ENCODE results near the gene CEP104. TPM values are rescaled to one million over a fixed set of nuclear protein-coding genes. Genes with fewer than 3 reads are reported as not detected.

CEP104 gene
- polyA plus RNA-seq, 1 donor from 2014 or later = 8.1 TPM

- no peaks in the 10 kb centered on the region for H3K9me2 ChIP-seq (ENCODE audit: insufficient read depth, low read length)
- no peak overlapping the region for H3K27ac ChIP-seq (ENCODE audit: low read length)
- H2AFZ ChIP-seq (ENCODE audit: low read depth, low read length) = no peak overlapping the region
- no peaks in the 10 kb centered on the region for H3K27me3 ChIP-seq (ENCODE audit: insufficient read depth, low read depth, low read length)
- H3K4me3 ChIP-seq (ENCODE audit: low read length) = no peak overlapping the region
- no peaks in the 10 kb centered on the region for H3K79me2 ChIP-seq (replicated peaks; ENCODE audit: insufficient read depth, low read length)
- no peaks in the 10 kb centered on the region for H4K20me1 ChIP-seq (ENCODE audit: insufficient read depth)
- TF ChIP-seq CTCF (IDR thresholded peaks at IDR 0.05; ENCODE audit: poor library complexity, severe bottlenecking) (no peak), RAD21 (conservative IDR thresholded peaks at IDR 0.05) (no peak), TAF1 (IDR thresholded peaks at IDR 0.05; ENCODE audit: low read depth) (no peak), SMC3 (conservative IDR thresholded peaks at IDR 0.05; ENCODE audit: poor library complexity) (no peak), REST (IDR thresholded peaks at IDR 0.05; ENCODE audit: borderline replicate concordance) (no peak), MXI1 (conservative IDR thresholded peaks at IDR 0.05; ENCODE audit: poor library complexity, severe bottlenecking) (no peak), POLR2AphosphoS5 (IDR thresholded peaks at IDR 0.05) (no peak)
- no peak overlapping the region for H3K4me2 ChIP-seq (ENCODE audit: low read length)
- no peak overlapping the region for H3K9ac ChIP-seq (ENCODE audit: low read length)
- H3K9me3 ChIP-seq (ENCODE audit: low read length) = no peaks in the 10 kb centered on the region
- H3F3A ChIP-seq (ENCODE audit: insufficient read depth, low read length, poor library complexity, severe bottlenecking) = no peaks in the 10 kb centered on the region
- H3K36me3 ChIP-seq (ENCODE audit: insufficient read depth, low read length) = peaks cover 5% of the 10 kb centered on the region
Measured at GRCh38 chr1:3886106-3886670, 29.2 kb upstream of the CEP104 start.

- peaks cover 5% of the 10 kb centered on the region for H3K36me3 ChIP-seq (ENCODE audit: insufficient read depth, low read length)
- no peak overlapping the region for H3K4me2 ChIP-seq (ENCODE audit: low read length)
- H3F3A ChIP-seq (ENCODE audit: insufficient read depth, low read length, poor library complexity, severe bottlenecking) = no peaks in the 10 kb centered on the region
- no peak overlapping the region for H3K9ac ChIP-seq (ENCODE audit: low read length)
- no peaks in the 10 kb centered on the region for H3K79me2 ChIP-seq (replicated peaks; ENCODE audit: insufficient read depth, low read length)
- H3K4me3 ChIP-seq (ENCODE audit: low read length) = no peak overlapping the region
- H3K27ac ChIP-seq (ENCODE audit: low read length) = no peak overlapping the region
- TF ChIP-seq SMC3 (conservative IDR thresholded peaks at IDR 0.05; ENCODE audit: poor library complexity) = no peak
- TF ChIP-seq EZH2 (IDR thresholded peaks at IDR 0.05; ENCODE audit: borderline replicate concordance, insufficient read depth, low read length, poor library complexity, severe bottlenecking) = no peak
- no peak for TF ChIP-seq MXI1 (conservative IDR thresholded peaks at IDR 0.05; ENCODE audit: poor library complexity, severe bottlenecking)
- no peak for TF ChIP-seq TAF1 (IDR thresholded peaks at IDR 0.05; ENCODE audit: low read depth)
- TF ChIP-seq EP300 (conservative IDR thresholded peaks at IDR 0.05; ENCODE audit: poor library complexity, severe bottlenecking) = no peak
- TF ChIP-seq CTCF (IDR thresholded peaks at IDR 0.05; ENCODE audit: poor library complexity, severe bottlenecking) = no peak
- TF ChIP-seq REST (IDR thresholded peaks at IDR 0.05; ENCODE audit: borderline replicate concordance) = no peak
- TF ChIP-seq POLR2AphosphoS5 (IDR thresholded peaks at IDR 0.05) = no peak
- TF ChIP-seq RAD21 (conservative IDR thresholded peaks at IDR 0.05) = no peak
- no peaks in the 10 kb centered on the region for H4K20me1 ChIP-seq (ENCODE audit: insufficient read depth)
- H2AFZ ChIP-seq (ENCODE audit: low read depth, low read length) = no peak overlapping the region
- H3K9me3 ChIP-seq (ENCODE audit: low read length) = no peaks in the 10 kb centered on the region
- H3K27me3 ChIP-seq (ENCODE audit: insufficient read depth, low read depth, low read length) = no peaks in the 10 kb centered on the region
- no peaks in the 10 kb centered on the region for H3K9me2 ChIP-seq (ENCODE audit: insufficient read depth, low read length)
Measured at GRCh38 chr1:3885611-3886010, 28.6 kb upstream of the CEP104 start.

Data from neural cell (in vitro differentiated cells).